Keratinocyte (primary cell): ENCODE results near the gene LAMA2. TPM values are rescaled to one million over a fixed set of nuclear protein-coding genes. Genes with fewer than 3 reads are reported as not detected.

Experiments
- DNase-seq: peaks from one replicate; pipeline ENCODE4 v3.0.0-alpha.2; 2011; ENCODE audit warnings: low read depth, missing footprints, low spot score
- FAIRE-seq: peaks from 2 replicates; lab custom pipeline; 2011; peaks lifted over from hg19 to GRCh38; lab: Jason Lieb, UNC
- H2AFZ ChIP-seq: 2 replicates; pipeline ENCODE4 v1.6.0; 2012; ENCODE audit warnings: low read length, control low read depth, inconsistent platforms; ENCODE audit not compliant: control insufficient read depth
- H3K27ac ChIP-seq: 2 replicates; pipeline ENCODE4 v1.5.1; 2011; ENCODE audit warnings: low read length; ENCODE audit not compliant: control insufficient read depth, insufficient read depth
- H3K27me3 ChIP-seq: 3 replicates; pipeline ENCODE4 v1.6.0; 2011; ENCODE audit warnings: low read length; ENCODE audit not compliant: control insufficient read depth, insufficient read depth; ENCODE audit errors: extremely low read depth
- H3K36me3 ChIP-seq, 2 experiments: 2 replicates in 1 of 2; 3 replicates in 1 of 2; pipeline ENCODE4 v1.5.1; 2011; ENCODE audit warnings: low read length in 2 of 2, mild to moderate bottlenecking in 1 of 2; ENCODE audit not compliant: control insufficient read depth in 2 of 2, insufficient read depth in 2 of 2; ENCODE audit errors: extremely low read depth in 1 of 2
- H3K4me1 ChIP-seq: 3 replicates; pipeline ENCODE4 v1.5.1; 2011; ENCODE audit warnings: low read length; ENCODE audit not compliant: control insufficient read depth, insufficient read depth; ENCODE audit errors: extremely low read depth
- H3K4me2 ChIP-seq: 3 replicates; pipeline ENCODE4 v1.6.0; 2011; ENCODE audit warnings: low read depth, low read length; ENCODE audit not compliant: control insufficient read depth, insufficient read depth; ENCODE audit errors: extremely low read depth
- H3K4me3 ChIP-seq, 3 experiments: fragments of 200-600 bp in 1 of 3; sonication (generic) in 1 of 3; 2 replicates in 2 of 3; 3 replicates in 1 of 3; pipeline ENCODE4 v1.5.1; 2011 to 2016; ENCODE audit warnings: low read length in 3 of 3, mild to moderate bottlenecking in 3 of 3, control low read depth in 2 of 3, inconsistent platforms in 1 of 3, low read depth in 1 of 3, mixed read lengths in 1 of 3, mixed run types in 1 of 3, moderate library complexity in 1 of 3; ENCODE audit not compliant: control insufficient read depth in 2 of 3, insufficient read depth in 2 of 3; ENCODE audit errors: extremely low read depth in 1 of 3
- H3K79me2 ChIP-seq: 2 replicates; pipeline ENCODE4 v1.6.0; 2012; ENCODE audit warnings: low read length; ENCODE audit not compliant: control insufficient read depth, insufficient read depth
- H3K9ac ChIP-seq: 3 replicates; pipeline ENCODE4 v1.6.0; 2011; ENCODE audit warnings: low read length; ENCODE audit not compliant: control insufficient read depth, insufficient read depth; ENCODE audit errors: extremely low read depth
- H3K9me1 ChIP-seq: 3 replicates; pipeline ENCODE4 v1.6.0; 2011; ENCODE audit warnings: low read length; ENCODE audit not compliant: control insufficient read depth, insufficient read depth; ENCODE audit errors: extremely low read depth
- H3K9me3 ChIP-seq: 2 replicates; pipeline ENCODE4 v1.5.1; 2012; ENCODE audit warnings: low read depth, low read length; ENCODE audit not compliant: control insufficient read depth
- H4K20me1 ChIP-seq: 3 replicates; pipeline ENCODE4 v1.6.0; 2011; ENCODE audit warnings: low read length; ENCODE audit not compliant: control insufficient read depth, insufficient read depth; ENCODE audit errors: extremely low read depth
- EZH2 ChIP-seq: IDR thresholded peaks from one replicate; pipeline ENCODE4 v1.6.1; 2012; ENCODE audit warnings: inconsistent platforms, mild to moderate bottlenecking, low read length, moderate library complexity
- dilution Hi-C: fragments of 300-500 bp; cut with MboI; formaldehyde crosslinking; loops from one replicate; pipeline ENCODE4 v1.7.0; 2020; ENCODE audit warnings: low sequenced_read_pairs; ENCODE audit not compliant: extremely low pct_ligation_motif_present
- polyA plus RNA-seq, 5 experiments: library from polyadenylated mRNA; depleted of rRNA in 3 of 5; stranded (reverse) in 3 of 5; stranded (forward) in 1 of 5; unstranded in 1 of 5; fragments of >200 nt; gene quantifications; 1 replicate in 1 of 5; 2 replicates in 3 of 5; 3 replicates in 1 of 5; pipeline versions ENCODE4 v1.2.1 to v1.2.3, GENCODE V29; 2011 to 2012; ENCODE audit warnings: missing spikeins in 2 of 5, low read depth in 1 of 5, low replicate concordance in 1 of 5
- TF ChIP-seq, protein P1 (sequence below), 3 experiments: IDR thresholded peaks in 1 of 3; conservative IDR thresholded peaks in 1 of 3; optimal IDR thresholded peaks in 1 of 3; 2 replicates in 2 of 3; 3 replicates in 1 of 3; pipeline versions ENCODE3 to v1.5.1; 2011; ENCODE audit warnings: low read length in 3 of 3, mild to moderate bottlenecking in 3 of 3, moderate library complexity in 2 of 3, control low read depth in 1 of 3, inconsistent platforms in 1 of 3; ENCODE audit not compliant: insufficient read depth in 2 of 3; ENCODE audit errors: extremely low read depth in 1 of 3

LAMA2 gene
- polyA plus RNA-seq, 1 donor (not counting 4 experiments of a cell fraction or from before 2014, with no cell fraction given) = 1.4 TPM

DNA sequence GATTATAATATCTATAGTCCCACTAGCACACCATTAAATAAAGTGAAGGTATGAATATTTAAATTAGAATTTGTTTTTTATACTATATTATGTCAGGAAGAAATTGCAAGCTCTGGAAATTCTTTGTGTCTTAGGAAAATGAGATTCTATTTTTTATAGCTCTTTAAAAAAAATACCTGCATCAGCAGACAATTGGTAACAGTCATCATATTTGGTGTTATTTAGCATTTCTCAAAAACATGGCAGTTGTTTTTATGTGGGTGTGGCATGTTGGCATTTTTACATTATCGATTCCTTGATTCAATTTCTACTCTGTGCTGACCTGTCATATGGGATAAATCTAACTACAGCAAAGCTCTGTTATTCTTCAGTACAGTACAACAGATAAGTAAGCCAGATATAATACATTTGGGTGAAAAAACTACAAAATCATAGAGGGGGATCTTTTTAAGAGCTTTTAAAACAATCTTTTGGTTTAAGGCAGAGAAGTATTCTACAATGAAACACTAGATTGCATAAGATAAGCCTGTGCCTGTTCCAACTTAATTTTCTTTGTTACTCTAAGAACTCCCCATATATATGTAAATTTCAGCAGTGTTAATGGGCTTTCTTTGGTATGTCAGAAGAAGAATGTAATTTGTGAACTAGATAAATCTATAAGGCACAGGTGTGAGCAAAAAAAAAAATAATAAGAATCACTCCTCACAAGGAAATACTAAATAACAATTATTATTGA, 71.5 kb downstream of the LAMA2 start:
- no peak for FAIRE-seq
- no peak overlapping the region for H3K9ac ChIP-seq
- no peak overlapping the region for H3K27ac ChIP-seq
- H3K27me3 ChIP-seq = no peaks in the 10 kb centered on the region
- TF ChIP-seq, protein P1, sequence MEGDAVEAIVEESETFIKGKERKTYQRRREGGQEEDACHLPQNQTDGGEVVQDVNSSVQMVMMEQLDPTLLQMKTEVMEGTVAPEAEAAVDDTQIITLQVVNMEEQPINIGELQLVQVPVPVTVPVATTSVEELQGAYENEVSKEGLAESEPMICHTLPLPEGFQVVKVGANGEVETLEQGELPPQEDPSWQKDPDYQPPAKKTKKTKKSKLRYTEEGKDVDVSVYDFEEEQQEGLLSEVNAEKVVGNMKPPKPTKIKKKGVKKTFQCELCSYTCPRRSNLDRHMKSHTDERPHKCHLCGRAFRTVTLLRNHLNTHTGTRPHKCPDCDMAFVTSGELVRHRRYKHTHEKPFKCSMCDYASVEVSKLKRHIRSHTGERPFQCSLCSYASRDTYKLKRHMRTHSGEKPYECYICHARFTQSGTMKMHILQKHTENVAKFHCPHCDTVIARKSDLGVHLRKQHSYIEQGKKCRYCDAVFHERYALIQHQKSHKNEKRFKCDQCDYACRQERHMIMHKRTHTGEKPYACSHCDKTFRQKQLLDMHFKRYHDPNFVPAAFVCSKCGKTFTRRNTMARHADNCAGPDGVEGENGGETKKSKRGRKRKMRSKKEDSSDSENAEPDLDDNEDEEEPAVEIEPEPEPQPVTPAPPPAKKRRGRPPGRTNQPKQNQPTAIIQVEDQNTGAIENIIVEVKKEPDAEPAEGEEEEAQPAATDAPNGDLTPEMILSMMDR (optimal IDR thresholded peaks at IDR 0.05 in 1 of 3, IDR thresholded peaks at IDR 0.05 in 1 of 3, conservative IDR thresholded peaks at IDR 0.05 in 1 of 3; ENCODE audit: extremely low read depth in 1 of 3, insufficient read depth in 2 of 3, low read length in 3 of 3) = no peak
- no peak for TF ChIP-seq EZH2
- H3K4me1 ChIP-seq = no peaks in the 10 kb centered on the region
- H3K9me1 ChIP-seq = no peaks in the 10 kb centered on the region
- no peak for DNase-seq
- no peaks in the 10 kb centered on the region for H3K9me3 ChIP-seq
- no peak overlapping the region for H3K4me2 ChIP-seq
- no peak overlapping the region for H3K4me3 ChIP-seq
- H3K36me3 ChIP-seq = no peaks in the 10 kb centered on the region
- no peak overlapping the region for H2AFZ ChIP-seq
- H3K79me2 ChIP-seq = no peaks in the 10 kb centered on the region
- no peaks in the 10 kb centered on the region for H4K20me1 ChIP-seq
- dilution Hi-C loops = no loop called here

DNA sequence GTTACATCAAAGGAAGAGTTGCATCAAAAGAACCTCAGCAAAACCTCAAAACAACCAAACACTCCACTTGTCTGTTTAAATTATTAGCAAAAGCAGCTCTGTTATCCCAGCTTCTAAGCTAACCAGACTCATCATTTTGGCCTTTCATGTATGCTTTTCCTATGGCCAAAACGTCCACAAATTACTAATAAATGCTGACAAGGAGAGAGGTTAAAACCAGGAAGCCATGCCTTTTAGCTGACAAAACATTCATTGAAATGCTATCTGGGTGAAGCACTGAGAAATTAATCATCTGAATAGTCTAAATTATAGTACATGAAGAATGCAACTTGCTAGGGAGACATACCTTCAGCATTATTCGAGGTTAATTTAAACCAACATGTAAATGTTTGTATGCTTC, 80.6 kb downstream of the LAMA2 start:
- dilution Hi-C loops = no loop called here
- H2AFZ ChIP-seq = no peak overlapping the region
- H3K27ac ChIP-seq = no peak overlapping the region
- DNase-seq (no peak), FAIRE-seq (no peak)
- H3K4me3 ChIP-seq = no peak overlapping the region
- H3K9ac ChIP-seq = no peak overlapping the region
- no peaks in the 10 kb centered on the region for H3K36me3 ChIP-seq
- H3K9me1 ChIP-seq = no peaks in the 10 kb centered on the region
- H3K4me2 ChIP-seq = no peak overlapping the region
- H3K27me3 ChIP-seq = no peaks in the 10 kb centered on the region
- no peaks in the 10 kb centered on the region for H3K79me2 ChIP-seq
- no peaks in the 10 kb centered on the region for H3K4me1 ChIP-seq
- H4K20me1 ChIP-seq = no peaks in the 10 kb centered on the region
- TF ChIP-seq EZH2 = no peak
- TF ChIP-seq, protein P1 (optimal IDR thresholded peaks at IDR 0.05 in 1 of 3, IDR thresholded peaks at IDR 0.05 in 1 of 3, conservative IDR thresholded peaks at IDR 0.05 in 1 of 3; ENCODE audit: extremely low read depth in 1 of 3, insufficient read depth in 2 of 3, low read length in 3 of 3) = no peak
- H3K9me3 ChIP-seq = no peaks in the 10 kb centered on the region
